Fibroblast of skin of right quadriceps (primary cell): Measurements from ENCODE around the gene AIMP1.
A peak's percentile ranks its signal among the peaks of the same experiment; 100 is the strongest.
"Not testable (repeated sequence)": the region's sequence is repeated elsewhere in the genome, so short reads cannot be mapped to it uniquely, and the experiment has no call there.

Experiments used
- DNase-seq: peaks from one replicate; pipeline ENCODE4 v3.0.0-alpha.2; 2013

AIMP1 gene

DNA sequence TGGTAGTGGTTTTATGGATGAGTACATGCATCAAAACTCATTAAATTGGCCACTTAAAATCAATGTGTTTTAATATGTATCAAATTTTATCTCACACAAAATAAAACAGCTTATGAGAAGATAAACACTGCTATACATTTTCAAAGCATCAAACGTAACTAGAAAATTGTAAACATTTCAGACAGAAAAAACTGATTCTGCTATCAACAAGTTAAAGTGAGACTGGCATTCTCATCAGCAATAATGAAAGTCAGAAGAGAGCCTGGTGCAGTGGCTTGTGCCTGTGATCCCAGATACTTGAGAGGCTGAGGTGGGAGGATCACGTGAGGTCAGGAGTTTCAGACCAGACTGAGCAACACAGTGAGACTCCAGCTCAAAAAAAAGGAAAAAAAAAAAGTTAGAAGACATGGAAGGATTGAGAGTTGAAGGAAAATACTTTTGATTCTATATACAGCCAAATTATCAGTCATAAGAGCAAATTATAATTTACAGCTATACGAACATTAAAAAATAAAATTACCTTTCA is 3.3 kb upstream of the AIMP1 start:
- DNase-seq: no peak

DNA sequence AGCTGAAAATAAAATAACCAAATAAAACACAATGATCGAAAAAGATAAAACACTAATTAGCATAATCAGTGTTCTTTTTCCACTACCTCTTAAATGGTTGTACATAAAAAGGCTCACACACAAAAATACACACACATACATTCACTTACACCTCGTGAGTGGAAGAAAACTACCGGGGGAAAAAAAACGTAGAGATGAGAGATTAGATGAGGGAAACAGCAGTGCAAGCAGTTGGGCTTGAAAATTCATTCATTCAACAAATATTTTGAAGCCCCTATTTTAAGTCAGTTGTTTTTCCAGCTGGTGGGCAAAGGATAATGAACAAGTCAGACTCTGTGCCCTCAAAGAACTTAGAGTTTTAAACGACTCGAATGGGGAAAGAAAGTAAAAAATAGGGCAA is 1.4 kb upstream of the AIMP1 start:
- DNase-seq: no peak

DNA sequence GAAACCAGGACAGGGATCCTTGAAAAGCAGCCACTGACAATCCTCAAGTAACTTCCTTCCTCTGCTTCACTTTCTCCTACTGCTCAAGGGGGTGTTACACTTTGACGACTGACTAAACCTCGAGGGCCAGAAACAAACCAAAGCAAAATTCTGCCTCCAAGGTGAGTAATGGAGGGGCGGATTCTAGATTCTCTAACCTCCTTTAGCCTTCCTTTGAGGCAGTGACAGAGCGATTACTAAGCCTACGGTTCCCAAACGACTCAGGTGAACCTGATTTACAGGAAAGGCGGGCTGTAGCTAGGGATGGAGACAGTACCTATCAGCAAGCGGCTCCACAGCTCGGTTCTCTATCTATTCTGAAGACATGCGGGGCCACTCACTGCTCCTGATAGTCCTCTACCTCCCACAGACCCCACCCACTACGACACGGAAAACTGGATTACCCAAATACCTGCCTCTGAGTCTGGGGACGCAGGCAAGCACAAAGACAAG is 828 bp upstream of the AIMP1 start:
- peak; percentile 44 for DNase-seq

DNA sequence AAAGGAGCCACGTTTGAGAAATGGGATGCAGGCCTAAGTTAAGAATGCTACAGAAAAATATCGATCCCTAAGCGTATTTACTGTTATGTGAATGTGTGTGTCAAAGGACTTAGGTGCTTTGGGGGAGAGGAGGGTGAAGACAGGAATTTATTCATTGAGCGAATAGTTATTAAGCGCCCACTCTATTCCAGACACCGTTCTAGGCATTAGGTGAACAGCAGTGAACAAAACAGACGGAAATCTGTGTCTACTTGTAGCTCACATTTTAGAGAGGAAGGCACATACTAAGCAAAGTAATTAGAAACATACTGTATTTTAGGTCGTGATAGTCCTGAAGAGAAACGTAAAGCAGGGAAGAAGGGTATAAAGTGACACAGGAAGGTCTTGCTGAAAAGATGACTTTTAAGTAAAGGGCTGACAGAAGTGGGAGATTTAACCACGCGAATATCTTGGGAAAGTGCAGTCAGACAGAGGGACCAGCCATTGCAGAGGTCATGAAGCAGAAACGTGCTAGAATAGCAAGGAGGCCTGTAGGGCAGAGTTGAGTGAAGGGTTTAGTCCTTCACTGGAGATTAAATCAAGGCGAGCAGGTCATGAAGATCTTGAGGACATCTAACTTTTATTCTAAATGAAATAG is 541 bp downstream of the AIMP1 start:
- DNase-seq: no peak

GRCh38 chr4:106317815-106318214 is 1.5 kb downstream of the AIMP1 start:
- no peak for DNase-seq

DNA sequence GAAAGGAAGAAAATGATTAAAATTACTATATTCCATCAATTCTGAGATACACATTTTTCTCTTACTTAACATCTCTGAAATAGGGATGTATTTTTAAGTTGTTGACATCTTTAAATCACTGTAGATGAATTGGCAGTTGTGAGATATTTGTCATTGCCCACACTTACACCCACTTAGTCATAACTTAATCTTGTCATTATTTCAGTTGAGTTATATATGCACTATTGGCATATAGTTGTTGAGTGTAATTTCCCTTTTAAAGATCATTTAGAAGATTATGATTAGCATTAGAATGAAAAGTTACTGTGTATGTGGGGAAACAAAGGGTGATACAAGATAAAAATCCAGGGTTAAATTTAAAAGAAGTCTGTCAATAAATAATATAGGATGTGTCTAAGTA is 2.2 kb downstream of the AIMP1 start:
- no peak for DNase-seq

DNA sequence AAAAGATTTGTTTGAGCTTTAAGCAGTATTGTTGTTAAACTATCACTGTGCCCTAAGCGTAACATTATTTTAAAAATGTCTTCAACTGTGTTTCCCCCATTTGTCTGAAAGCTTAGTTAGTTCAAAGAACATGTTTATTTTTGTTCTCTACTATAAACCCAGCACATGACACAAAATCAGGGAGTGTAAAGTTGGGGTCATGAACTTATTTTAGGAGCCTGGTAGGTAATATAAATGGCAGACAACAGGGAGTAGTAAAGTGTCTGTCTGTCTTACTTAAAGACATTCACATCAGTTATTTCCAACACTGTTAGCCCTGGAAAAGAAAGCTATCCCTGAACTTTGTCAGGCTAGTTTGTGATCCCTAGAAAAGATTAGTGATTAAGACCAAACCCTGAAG is 3.9 kb downstream of the AIMP1 start:
- DNase-seq: no peak

DNA sequence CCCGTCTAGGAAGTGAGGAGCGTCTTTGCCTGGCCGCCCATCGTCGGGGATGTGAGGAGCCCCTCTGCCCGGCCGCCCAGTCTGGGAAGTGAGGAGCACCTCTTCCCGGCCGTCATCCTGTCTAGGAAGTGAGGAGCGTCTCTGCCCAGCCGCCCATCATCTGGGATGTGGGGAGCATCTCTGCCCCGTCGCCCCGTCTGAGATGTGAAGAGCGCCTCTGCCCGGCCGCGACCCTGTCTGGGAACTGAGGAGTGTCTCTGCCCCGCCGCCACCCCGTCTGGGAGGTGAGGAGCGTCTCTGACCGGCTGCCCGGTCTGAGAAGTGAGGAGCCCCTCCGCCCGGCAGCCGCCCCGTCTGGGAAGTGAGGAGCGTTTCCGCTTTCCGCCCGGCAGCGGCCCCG is 4.8 kb downstream of the AIMP1 start:
- DNase-seq: not testable (repeated sequence)

- DNase-seq: not testable (repeated sequence)
Measured at GRCh38 chr4:106321814-106322213, 5.5 kb downstream of the AIMP1 start.

DNA sequence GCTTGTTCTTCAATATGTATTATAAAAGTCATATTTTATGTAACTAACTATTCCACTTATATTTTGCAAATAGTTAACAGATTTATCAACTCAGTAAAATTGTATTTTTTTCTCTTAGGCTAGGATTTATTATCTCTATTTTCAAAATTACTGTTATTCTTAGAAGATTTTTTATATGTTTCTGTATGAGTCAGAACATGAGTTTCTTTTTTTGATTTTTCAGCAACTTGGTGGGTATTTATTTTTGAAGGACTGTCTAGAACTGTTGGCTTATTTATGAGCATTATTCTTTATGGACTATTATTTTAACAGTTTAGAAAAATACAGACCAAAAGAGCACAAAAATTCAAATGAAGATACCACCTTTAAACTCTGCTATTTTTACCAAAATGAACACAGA is 6.8 kb downstream of the AIMP1 start:
- no peak for DNase-seq

DNA sequence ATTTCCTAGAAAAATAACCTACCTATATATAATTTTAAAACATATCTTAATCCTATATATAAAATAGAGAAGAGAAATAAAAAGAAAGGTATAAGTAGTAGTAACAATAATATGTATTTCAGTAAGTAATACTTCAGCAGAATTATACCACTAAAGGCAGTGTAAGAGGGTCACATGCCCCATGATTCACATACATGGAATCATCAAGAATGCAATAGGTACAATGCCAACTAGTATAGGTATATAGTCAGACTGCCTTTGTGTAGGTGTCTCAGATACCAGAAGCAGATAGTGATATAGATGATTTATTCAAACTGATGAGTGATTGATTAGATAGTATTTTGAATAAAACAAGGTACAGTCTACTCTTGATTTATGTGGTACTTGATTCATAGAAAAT is 9.4 kb downstream of the AIMP1 start:
- no peak for DNase-seq

GRCh38 chr4:106329041-106329618 is 12.8 kb downstream of the AIMP1 start:
- peak; percentile 45 for DNase-seq

- DNase-seq: no peak
Measured at GRCh38 chr4:106333186-106333585, 16.8 kb downstream of the AIMP1 start.

DNA sequence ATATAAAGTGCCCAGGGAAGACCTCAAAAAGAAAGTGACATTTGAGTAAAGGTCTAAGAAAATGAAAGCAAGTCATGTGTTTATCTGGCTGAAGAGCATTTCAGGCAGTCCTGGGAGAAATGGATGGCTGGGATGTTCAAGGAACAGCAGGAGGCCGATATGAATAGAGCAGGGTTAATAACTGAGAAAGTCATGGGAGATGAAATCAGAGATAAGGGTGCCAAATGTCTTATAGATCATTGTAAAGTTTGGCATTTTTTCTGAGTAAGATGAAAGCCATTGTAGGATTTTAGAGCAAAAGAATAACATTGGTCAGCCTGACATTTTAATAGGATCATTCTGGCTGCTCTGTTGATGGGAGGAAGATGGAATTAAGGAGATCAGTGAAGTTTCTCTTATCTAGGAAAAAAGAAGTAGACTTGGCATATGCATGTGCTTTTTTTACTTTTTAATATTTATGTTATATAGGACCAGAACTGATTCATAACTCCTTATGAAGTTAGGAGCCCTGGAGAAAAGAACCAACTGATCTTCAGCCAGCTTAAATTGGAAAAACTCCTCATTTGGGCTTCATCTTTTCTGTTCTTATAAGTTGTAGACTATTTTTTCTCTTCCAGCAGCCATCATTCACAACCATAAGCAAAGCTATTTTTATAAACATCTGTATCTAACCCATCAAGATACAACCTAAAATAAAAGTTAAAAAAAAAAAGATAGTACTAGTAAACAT is 18.6 kb downstream of the AIMP1 start:
- peak; percentile 40 for DNase-seq

DNA sequence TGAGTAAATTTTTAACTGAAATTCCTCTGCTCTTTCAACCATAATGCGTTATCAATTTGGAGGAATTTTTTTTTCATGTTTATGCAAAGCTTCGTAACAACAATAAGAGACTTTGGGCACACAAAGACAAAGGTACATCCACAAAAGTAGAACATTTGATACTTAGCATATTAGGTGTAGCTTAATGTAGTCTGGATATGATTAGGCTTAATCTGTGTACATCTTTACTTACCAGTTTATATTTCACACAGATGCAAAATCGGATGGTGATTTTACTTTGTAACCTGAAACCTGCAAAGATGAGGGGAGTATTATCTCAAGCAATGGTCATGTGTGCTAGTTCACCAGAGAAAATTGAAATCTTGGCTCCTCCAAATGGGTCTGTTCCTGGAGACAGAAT is 20.3 kb downstream of the AIMP1 start:
- DNase-seq: no peak

GRCh38 chr4:106337916-106338315 is 21.6 kb downstream of the AIMP1 start:
- DNase-seq: no peak

GRCh38 chr4:106338671-106339070 is 22.3 kb downstream of the AIMP1 start:
- DNase-seq: no peak

DNA sequence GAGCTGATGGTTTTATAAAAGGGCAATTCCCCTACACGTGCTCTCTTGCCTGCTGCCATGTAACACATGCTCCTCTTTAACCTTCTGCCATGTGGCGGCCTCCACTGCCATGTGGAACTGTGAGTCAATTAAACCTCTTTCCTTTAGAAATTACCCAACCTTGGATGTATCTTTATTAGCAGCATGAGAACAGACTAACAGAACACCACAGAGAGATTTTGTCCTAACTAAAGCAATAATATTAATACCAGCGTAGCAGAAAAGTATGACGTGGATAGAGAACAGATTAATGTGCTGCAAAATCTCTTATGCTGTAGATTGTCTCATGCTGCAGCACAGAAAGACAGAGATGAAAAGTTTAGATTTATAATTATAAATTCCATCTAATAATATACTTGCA is 23.1 kb downstream of the AIMP1 start:
- DNase-seq: no peak

- DNase-seq: no peak
Measured at GRCh38 chr4:106340774-106341173, 24.4 kb downstream of the AIMP1 start.

GRCh38 chr4:106343865-106344646 is 27.7 kb downstream of the AIMP1 start:
- DNase-seq: no peak

GRCh38 chr4:106344647-106344970 is 28.3 kb downstream of the AIMP1 start:
- peak; percentile 43 for DNase-seq

DNA sequence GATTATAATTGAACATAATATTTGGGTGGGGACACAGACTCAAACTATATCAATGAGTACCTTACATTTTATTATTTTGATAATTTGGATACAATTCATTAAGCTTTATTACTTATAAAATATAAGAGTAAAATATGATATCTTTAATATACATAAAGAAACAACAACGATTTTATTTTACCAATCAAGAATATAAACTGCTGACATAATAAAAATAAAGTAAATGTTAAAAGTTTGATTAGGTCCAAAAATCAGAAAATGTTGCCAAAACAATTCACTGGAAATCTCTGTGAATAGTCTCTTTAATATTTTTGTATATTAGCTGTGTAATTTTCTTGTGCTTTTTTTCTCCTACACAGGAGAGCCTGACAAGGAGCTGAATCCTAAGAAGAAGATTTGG is 30.8 kb downstream of the AIMP1 start:
- DNase-seq: no peak

DNA sequence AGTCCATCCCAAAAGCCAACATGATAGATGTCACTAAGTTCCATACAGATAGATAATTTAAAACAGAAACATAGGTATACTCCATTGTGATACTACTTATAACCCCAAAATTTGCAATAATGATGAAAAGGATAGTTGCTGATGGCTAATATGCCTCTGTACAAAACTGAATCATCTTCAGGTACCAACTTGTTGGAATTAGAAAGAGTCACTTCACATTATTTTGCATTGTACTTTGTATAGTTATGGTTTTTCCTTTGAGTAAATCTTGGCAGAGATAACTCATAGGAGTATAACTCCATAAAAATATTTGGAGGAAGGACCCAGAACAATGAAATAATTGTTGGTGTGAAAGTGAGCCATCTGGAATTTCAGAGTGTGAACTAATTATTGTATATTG is 34.7 kb downstream of the AIMP1 start:
- no peak for DNase-seq
